ENCODE data around the gene CPNE1.

Gene CPNE1

DNA sequence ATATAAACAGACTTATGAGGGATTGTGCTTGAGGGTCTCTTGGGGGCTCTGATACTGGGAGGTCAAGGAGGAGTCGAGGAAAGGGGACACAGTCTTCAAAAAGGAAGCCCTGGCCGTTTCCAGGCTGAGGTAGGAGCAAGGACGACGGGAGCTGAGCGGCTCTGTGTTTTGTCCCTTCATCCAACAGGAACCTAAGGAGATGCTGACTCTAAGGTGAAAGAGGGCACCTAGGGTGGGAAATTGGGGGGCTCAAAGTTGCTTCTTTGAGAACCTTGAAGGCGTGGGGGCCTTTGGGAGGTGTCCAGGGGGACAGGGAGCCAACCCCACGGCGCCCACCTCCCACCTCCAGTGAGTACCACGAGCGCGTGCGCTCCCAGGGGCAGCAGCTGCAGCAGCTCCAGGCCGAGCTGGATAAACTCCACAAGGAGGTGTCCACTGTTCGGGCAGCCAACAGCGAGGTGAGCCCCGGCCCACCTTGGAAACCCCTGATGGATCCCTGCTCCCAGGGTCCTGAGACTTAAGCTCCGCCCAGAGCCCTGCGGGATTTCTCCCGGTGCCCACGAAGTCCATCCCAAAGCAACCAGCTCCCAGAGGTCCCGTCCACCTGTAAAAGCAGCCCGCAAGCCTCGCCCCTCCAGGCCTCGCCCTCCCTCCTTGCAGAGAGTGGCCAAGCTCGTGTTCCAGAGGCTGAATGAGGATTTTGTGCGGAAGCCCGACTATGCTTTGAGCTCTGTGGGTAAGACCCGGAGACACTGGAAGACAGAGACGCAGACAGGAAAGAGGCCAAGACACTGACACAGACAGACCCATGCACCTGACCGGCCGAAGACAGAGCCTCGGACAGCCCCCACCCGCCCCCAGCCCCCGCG is 46.2 kb downstream of the CPNE1 start:
- no peak for DNase-seq

DNA sequence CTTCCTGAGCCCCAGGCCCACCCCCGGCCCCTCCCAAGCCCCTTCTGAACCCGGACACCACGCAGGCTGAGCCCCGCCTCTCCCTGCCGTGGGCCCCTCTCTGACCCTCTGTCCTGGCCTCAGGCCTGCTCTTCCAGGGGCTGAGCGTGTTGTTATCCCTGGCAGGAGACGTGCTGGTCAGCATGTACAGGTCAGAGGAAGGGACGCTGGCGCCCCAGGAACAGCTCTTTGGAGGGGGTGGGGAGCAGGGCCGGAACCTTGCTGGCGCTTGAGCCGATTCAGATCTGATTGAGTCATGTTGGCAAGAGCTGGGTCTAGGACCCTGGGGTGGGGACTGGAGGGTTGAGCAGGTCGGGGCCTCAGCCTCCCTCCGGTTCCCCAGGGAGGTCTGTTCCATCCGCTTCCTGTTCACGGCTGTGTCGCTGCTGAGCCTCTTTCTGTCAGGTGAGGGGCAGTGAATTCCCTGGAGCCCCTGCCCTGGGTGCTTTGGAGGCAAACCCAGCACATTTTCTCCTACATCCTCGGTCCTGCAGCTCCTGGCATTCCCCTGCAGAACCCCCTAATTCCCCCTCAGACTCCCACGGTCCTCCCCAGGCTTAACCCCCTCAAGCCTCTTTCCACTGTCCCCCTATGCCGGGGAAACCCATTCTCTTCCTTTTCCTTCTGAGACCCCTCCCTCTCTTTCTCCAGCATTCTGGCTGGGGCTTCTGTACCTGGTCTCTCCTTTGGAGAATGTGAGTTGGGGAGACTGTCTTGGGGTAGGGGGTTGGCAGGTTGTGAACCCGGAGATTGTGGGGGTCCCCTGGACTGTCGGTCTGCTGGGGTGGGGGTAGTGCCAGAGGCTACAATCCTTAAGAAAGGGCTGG is 47.1 kb downstream of the CPNE1 start:
- peak; percentile 19 for DNase-seq

DNA sequence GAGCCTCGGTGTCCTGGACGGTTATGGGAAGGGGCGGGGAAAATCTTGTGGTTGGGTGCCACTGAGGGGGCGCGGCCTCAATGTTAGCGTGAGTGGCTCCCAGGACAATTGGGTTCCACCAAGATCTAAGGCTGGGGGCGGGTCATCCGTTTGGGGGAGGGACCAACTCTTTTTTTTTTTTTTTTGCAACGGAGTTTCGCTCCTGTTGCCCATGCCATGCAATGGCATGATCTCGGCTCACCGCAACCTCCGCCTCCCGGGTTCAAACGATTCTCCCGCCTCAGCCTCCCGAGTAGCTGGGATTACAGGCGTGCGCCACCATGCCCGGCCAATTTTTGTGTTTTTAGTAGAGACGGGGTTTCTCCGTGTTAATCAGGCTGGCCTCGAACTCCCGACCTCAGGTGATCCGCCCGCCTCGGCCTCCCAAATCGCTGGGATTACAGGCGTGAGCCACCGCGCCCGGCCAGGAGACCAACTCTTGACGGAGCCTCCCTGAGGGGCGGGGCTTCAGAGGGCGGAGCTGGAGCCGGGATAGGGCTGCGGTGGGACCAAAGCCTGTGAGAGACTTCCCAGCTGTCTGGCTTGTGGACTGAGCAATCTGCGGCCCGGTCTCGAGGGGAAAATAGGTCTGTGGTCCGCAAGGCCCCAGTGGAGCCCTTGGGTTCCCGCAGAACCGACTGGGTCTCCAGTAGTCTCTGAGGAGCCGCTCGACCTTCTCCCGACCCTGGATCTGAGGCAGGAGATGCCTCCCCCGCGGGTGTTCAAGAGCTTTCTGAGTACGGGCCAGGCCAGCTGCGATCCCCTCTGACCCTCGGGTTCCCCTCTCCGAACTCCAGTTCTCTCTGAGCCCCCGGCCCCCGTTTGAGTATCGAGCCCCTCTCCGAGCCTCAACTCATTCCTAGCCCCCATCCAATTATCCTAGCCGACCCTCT is 48.0 kb downstream of the CPNE1 start:
- peak; percentile 99 for DNase-seq

DNA sequence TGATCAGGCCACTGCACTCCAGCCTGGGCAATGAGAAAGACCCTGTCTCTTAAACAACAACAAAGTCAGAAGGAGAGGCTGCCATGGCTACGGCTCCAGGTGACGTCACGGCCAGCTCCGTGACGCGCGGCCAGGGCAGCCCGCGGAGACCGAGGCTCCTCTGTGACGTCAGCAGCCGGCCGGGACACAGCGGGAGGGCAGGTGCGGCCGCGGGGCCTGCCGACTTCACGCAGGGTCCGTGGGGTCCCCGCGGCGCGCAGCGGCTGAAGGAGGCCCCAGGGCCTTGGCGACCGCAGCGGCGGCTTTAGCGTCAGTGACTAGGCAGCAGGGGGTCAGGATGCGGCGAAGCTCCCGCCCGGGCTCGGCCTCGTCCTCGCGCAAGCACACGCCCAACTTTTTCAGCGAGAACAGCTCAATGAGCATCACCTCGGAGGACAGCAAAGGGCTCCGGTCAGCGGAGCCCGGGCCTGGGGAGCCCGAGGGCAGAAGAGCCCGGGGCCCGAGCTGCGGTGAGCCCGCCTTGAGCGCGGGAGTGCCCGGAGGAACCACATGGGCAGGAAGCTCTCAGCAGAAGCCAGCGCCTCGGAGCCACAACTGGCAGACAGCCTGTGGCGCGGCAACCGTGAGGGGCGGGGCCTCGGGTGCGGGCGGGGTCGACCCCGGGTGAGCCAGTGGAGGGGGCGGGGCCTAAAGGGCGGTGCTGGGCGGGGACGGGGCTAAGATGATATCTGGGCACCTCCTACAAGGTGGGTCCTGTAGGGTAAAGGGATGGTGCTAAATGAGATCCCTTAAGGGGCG is 48.8 kb downstream of the CPNE1 start, which contains the start of gene SPAG4:
TSS of gene SPAG4 (plus strand) at position 163 of the 798 bp plus-strand sequence. CDS start at position 338, 175 bp downstream.
- peak; percentile 58 for DNase-seq

DNA sequence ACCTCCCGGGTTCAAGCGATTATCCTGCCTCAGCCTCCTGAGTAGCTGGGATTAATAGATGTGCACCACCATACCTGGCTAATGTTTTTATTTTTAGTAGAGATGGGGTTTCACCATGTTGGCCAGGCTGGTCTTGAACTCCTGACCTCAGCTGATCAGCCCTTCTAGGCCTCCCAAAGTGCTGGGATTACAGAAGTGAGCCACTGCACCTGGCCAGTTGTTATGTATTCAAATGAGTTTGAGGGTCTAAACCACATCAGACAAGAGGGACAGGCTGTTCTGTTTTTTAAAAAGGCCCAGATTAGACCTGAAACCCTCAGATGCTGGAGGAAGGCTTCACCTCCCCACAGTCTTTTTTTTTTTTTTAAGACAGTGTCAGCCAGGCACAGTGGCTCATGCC is 53.2 kb downstream of the CPNE1 start:
- DNase-seq, result no peak

DNA sequence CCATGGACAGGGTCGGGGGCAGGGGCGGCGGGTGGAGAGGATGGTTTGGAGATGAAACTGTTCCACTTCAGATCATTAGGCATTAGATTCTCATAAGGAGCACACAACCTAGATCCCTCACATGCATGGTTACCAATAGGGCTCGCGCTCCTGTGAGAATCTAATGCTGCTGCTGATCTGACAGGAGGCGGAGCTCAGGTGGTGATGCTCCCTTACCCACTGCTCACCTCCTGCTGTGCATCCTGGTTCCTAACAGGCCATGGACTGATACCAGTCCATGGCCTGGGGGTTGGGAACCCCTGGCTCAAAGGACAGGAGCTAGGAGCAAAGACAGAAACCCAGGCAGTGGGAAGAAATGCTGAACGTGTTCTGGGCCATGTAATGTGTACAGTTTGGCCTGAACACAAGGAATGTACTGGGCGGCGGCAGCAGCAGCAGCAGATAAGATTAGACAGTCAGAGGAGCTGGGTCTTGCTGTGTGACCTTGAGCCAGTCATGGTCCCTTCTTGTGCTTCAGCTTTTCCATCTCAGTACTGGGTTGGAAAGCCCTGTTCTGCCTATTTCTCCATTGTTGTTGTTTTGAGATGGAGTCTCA is 53.8 kb downstream of the CPNE1 start:
- DNase-seq, result no peak

DNA sequence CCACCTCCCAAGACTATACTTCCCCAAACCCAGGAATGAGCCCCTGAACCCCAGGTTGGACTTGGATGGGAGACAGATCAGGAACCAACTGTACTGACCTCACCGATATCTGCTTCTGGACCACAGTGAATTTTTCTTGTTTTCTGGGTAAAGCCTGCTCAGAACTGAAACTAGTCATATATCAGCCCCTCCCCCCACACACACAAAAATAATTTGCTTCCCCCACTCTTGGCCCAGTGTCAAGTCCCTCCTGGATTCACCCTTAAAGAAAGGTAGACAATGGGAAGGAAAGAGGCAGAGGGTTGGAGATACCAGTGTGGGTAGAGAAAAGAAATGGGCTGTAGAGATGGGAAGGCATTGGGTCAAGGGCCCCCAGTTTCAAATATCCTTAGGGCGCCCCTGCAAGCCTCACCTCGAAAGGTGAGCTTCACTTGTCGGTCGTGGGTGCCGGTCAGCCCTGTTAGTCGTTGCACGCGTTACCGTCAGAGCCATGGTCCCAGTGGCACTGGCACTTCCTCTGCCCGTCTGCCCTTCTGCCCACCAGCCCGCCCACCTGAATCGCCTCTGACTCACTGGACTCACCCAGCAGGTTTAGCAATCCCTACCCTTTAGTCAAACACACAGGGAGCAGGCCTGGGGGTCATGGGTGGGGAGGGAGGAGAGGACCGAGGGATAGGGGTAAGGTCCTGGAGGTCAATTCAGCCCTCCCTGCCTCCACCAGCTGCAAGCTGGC is 57.5 kb downstream of the CPNE1 start:
- DNase-seq, result no peak

DNA sequence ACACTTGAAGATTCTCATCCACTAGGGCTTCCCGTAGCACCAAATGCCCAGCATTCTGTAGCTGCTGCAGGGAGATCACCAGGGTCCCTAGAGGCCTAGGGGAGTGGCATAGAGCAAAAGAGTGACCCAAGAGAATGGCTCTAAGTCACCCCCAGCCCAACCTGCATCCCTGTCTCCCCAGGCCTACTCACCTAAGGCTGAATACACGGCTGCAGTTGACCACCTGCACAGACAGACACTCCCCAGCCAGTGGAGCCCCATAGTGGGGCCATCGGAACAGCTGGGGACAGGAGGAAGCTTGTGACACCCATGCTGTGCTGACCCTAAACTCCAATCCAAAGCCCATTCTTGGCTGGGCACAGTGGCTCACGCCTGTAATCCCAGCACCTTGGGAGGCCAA is 58.6 kb downstream of the CPNE1 start:
- no peak for DNase-seq

DNA sequence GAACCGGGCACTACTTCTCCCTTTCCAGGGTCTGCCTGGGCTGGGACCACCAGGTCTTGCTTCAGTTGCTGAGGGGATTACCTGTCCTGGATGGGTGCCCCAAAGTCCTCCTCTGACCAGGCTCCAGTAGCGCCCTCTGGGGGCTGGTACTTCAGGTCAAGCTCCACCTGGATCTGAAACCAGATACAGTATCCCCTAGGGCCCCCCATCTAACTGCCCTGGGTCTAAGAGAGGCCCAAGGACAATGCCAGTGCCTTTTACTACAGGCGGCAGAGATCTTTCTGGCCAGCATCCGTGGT is 60.3 kb downstream of the CPNE1 start:
- DNase-seq, result no peak

DNA sequence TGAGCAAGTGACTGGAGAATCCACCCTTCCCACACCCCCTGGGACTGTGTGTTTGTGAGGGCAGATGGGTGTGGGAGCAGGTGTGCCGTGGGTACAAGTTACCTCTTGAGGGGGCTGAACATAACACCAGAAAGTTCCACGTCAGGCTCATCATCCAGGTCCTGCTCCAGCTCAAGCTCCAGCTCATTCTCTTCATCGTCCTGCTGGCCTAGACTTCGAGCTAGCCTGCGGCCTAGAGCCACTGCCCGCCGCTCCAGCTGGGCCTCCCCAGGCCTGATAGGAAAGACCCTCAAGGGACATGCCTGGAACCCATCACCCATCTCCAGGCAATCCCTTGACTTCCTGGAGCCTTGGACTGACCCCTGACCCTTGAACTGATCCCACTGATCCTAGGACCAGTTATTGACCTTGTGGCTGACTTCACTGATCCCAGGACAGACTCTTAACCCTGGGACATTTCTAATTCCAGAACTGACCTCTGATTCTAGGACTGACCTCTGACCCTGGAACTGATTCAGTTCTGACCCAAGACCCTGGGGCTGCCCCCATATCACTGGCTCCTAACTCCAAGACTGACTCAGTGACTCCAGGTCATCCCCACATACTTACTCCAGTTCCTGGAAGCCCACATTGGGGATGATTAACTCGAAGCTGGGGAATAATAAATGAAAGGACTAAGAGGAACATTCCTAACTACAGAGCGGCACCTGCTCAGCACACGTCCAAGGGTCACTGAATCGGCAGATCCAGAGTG is 60.8 kb downstream of the CPNE1 start:
- no peak for DNase-seq

DNA sequence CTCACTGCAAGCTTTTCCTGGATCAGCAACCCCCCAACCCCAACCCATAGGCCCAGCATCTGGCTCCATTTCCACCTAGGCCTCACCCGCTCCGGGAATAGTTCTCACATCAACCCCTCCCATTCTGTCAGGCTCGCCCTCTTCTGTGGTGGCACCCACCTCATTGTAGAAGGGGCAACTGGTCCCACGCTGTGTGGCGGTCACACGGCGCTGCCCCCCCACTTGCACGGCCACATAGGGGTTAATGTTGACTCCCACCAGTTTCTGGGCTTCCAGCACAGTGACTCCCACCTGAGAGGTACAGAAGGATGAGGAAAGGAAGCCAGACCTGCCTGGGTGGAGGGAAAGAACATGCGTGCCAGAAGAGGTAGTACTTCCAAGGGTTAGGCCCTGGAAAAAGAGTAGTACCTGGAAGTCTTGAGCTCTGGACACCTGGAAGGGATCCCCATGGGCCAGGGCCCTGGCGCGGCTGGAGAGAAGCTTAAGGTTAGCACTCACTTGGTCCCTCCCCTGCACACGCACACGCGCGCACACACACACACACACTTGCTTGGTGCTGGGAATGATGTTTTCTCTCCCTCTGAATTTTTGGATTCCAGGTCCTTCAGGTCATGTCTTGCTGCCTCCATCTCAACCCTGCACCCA is 61.7 kb downstream of the CPNE1 start:
- DNase-seq, result no peak

DNA sequence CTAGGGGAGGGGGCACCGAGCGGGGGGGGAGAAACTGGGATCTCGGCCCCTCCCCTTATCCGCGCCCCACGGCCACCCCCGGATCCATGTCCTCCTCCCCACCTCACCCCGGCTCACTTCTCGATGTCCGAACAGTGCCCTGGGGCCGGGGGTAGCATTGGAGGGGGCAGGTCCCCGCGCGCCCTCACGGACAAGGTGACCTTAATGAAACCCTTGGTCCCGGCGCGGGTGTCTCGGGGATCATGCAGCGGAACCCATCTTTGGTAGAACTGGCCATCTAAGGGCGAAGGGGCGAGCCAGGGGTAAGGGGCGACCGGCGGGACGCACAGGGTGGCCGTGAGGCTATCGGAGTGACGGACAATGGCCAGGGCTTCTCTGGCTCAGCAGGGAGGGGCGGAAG is 62.7 kb downstream of the CPNE1 start:
- no peak for DNase-seq

DNA sequence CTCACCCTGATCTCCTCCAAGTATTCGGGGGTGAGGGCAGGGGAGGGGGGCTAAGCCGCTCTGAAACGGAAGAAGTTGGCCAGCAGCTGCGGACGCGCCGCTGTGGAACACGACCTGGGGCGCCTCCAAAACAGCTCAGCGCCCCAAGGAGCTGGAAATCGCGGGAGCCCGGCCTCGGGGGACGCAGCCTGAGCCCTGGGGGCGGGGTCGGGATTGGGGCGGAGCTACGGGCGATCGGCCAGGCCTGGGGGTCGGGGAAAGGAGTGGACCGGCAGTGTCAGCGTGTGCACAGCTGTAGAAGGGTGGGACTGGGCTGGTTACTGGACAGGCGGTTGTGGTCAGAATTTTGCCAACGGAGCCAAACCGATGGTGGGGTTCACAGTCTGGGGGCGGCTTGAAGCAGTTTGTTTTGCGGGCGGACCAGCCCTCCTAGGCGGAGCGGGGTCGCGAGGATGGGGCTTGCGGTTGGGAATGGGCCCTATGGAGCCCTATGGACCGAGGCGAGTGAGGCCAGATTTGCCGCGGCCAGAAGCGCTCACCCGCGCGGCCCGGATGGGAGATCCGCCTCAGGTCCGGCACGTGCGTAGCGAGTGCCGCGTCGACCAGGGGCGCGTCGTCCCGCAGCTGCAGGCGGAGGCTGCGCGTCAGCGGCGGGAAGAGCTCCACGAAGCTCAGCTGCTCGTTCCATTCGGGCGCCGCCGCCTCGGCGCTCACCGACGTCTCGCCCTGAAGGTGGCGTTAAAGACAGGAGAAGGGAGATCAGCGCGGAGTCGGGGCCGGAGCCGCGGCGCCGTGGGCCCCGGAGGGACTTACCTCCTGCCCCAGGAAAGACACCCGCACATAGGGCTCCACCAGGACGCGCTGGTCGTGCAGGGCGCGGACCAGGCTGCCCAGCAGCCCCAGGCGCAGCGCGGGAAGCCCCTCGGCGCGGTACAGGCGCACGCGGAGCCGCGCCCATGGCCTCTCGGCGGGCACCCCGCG is 63.4 kb downstream of the CPNE1 start:
- DNase-seq, result peak; percentile 29

DNA sequence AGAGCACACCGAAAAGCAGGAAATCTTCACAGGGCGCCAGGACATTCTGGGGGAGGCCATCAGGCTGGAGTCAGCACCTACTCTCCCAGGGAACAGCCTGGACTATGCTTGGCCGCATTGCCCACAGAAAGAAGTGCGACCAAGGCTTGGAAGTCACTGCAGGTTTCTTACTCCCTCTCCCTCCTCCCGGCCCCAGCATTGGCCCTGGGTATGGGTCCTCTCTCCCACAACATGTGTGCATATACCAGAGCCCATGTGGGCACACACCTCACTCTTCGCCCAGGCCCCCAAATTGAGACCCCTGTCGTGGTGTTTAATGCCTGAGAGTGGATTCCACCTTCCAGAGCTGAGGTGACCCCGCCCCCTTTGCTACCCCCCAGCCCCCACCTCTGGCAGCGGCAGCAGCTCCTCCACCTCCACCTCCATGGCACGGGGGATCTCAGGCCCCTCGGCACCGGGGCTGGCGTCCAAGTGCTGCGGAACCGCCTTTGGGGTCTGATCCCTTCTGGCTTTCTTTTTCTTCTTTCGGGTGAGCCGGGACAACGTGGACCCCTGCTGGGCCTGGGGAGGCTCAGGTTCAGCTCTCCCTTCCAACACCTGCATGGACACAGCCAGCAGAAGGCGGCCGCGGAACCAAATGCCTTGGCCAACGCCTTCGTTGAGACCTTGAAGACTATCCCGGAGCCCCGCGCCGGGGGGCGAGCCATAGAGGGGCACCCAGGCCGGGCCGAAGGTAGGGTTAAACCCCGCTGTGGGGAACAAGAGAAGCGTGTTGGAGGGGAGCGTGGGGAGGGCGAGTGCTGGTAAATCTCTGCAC is 64.3 kb downstream of the CPNE1 start:
- DNase-seq, result no peak

DNA sequence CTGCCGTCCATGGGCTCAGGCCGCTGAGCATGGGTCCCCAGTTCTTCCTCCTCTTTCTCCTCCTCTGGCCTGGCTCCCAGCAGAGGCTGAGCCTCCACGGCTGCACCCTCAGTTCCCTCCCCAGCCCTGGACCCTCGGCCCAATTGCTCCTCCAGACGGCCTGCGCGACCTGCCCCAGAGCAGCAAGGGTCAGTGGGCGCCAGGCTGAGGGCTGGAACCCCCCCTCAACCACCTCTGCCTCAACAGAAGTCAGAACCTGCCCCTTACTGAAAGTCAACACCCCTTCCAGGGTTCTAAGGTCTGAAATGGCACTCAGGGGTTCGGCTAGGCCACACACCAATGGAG is 65.0 kb downstream of the CPNE1 start:
- DNase-seq, result no peak

DNA sequence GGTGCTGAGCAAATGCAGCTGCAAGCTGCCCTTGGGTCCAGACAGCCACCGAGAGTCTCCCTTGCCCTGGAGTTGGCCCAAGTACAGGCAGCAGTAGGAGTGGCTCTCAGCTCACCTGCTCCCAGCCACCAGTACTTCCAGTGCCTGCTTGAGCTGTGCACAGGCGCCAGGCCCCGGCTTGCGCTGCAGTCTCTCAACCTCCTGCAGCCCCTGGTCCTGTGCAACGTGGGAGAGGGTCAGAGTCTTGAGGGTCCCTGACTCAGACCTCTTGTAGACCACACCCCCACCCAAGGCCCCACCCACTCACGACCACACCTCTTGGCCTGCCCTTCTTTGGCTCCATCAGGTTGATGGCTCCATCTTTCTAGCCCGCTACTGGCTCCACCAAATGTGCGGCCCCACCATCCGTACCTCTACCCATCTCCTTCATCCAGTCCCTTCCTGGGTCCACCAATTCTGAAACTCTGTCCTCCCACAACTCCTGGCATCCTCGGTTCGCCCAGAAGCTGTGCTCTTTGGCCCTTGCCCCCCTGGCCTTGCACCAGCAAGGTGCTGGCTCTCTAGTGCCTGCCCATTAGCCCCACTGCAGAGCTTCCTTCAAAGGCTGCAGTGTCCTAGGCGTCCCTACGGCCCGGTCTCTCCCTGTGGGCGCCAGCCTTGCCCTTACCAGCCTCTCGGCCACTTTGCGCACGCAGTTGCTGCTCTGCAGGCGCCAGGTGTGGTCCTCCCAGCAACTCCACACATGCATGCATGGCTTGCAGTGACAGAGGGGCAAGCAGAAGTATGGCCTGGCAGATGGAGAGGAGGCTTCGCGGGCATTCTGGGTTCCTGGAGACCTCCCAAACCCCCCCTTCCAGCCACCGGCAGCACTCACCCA is 65.6 kb downstream of the CPNE1 start:
- DNase-seq, result no peak

DNA sequence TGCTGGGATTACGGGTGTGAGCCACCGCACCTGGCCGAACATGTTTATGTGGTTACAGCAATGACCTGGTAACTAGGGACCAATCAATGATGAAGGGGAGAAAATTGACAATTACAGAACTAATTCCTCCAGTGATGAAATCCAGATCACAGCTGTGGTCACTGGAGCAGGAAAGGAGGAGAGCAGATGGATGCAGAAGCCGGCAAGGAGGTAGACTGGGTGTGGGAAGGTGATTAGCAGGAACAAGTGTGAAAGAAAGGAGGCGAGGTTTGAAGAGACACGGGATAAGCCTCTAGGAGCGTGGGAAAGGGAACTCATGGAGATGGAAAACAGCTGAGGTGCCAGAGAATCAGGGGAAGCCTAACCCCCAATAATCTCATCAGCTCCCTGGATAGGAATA is 66.2 kb downstream of the CPNE1 start:
- no peak for DNase-seq

Data from MV-4-11 (cell line).